ENCODE measurements around the gene ZNF414.

GRCh38 chr19:8504171-8504570 is 9.8 kb downstream of the ZNF414 start:
- no peak for TF ChIP-seq CTCF (IDR thresholded peaks at IDR 0.05)
- no peak for TF ChIP-seq POLR2A (IDR thresholded peaks at IDR 0.05)

All from suprapubic skin (tissue), 3 donors.